HEK293T (cell line): Measurements from ENCODE around the gene SIPA1L3.

Experiments used
- L3MBTL2 ChIP-seq: fragments of 450-650 bp; conservative IDR thresholded peaks from 2 replicates; pipeline ENCODE4 v1.6.1; 2016; ENCODE audit warnings: mild to moderate bottlenecking
- TARDBP ChIP-seq: fragments of 450-650 bp; IDR thresholded peaks from 2 replicates; pipeline ENCODE4 v1.6.1; 2016

- TF ChIP-seq L3MBTL2 (no peak), TARDBP (no peak)
These were observed 68.8 kb downstream of the SIPA1L3 start for GRCh38 chr19:37975596-37976515.
